K562 (cell line): ENCODE data around the gene TTC23L.

Source experiments
- ESRRA ChIP-seq: fragments of 450-650 bp; IDR thresholded peaks from 2 replicates; pipeline ENCODE4 v1.6.1; 2014; ENCODE audit warnings: low read depth, mild to moderate bottlenecking, moderate library complexity, borderline replicate concordance
- GTF2E2 ChIP-seq: fragments of 200-800 bp; sonication (Bioruptor generic); IDR thresholded peaks from 2 replicates; pipeline ENCODE4 v1.6.1; 2016; ENCODE audit warnings: missing genetic modification characterization, missing compliant biosample characterization
- SIX5 ChIP-seq, 2 experiments: IDR thresholded peaks; 2 replicates each; pipeline ENCODE4 v1.6.1; 2011; ENCODE audit warnings: low read length in 2 of 2, borderline replicate concordance in 1 of 2, low read depth in 1 of 2, mild to moderate bottlenecking in 1 of 2, moderate library complexity in 1 of 2; ENCODE audit not compliant: insufficient read depth in 1 of 2
- YY1 ChIP-seq, 3 experiments: IDR thresholded peaks; 2 replicates each; pipeline ENCODE4 v1.6.1; 2011; ENCODE audit warnings: low read length in 2 of 3, mild to moderate bottlenecking in 2 of 3, moderate library complexity in 2 of 3, borderline replicate concordance in 1 of 3, control low read depth in 1 of 3, low read depth in 1 of 3; ENCODE audit not compliant: insufficient read depth in 3 of 3, insufficient replicate concordance in 2 of 3, control insufficient read depth in 1 of 3, insufficient read length in 1 of 3; ENCODE audit errors: extremely low read depth in 1 of 3

DNA sequence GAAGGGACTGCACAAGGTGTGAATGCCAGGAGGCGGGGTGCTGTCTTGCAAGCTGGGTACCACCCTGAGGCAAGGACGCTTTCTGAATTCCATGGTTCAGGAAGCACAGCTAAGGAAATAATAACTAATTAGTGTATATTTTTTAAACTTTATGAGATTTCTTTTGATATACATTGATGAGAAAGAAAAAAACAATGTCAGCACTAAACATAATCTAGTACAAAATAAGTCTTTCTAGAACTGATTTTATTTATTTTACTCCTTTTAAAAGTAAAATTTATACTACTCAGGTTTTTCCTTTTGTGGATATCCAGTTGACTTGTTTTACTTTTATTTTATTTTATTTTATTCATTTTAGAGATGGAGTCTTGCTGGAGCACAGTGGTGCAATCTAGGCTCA, 94.0 kb downstream of the TTC23L start:
- TF ChIP-seq GTF2E2 (tag) = no peak
- TF ChIP-seq ESRRA = no peak
- TF ChIP-seq SIX5 (IDR thresholded peaks at IDR 0.05; ENCODE audit: borderline replicate concordance in 1 of 2, insufficient read depth in 1 of 2, low read depth in 1 of 2, low read length in 2 of 2) = no peak
- TF ChIP-seq YY1 (IDR thresholded peaks at IDR 0.05; ENCODE audit: borderline replicate concordance in 1 of 3, control insufficient read depth in 1 of 3, extremely low read depth in 1 of 3, insufficient read depth in 3 of 3, insufficient read length in 1 of 3, insufficient replicate concordance in 2 of 3, low read depth in 1 of 3, low read length in 2 of 3) = no peak
